Measurements from ENCODE around the gene IFITM1. TPM values are rescaled to one million over a fixed set of nuclear protein-coding genes. Genes with fewer than 3 reads are reported as not detected.
"Not testable (repeated sequence)": the region's sequence is repeated elsewhere in the genome, so short reads cannot be mapped to it uniquely, and the experiment has no call there.

Gene IFITM1
- total and polyA plus RNA-seq, 2 experiments from 2014 or later, result 68.9 to 74.3 TPM

DNA sequence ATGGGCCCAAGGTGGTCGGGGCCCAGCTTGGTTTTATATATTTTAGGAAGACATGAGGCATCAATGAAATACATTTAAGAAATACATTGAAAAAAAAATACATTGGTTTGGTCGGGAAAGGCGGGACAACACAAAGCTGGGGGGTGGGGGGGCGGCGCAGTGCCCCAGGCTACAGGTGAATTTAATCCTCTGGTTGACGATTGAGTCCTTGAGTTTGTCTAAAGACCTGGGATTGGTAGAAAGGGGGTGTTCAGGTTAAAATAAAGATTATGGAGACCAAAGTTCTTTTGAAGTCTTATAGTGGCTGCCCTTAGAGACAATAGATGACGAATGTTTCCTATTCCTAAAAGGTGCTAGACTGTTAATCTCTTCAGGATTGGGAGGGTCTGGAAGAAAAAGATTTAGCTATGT, 3.1 kb downstream of the IFITM1 start:
- Histone ChIP-seq H3K27me3 (peaks cover 22% of the 10 kb centered on the region), H3K4me3 (no peak overlapping the region), H3K36me3 (no peaks in the 10 kb centered on the region), H3K4me1 (ENCODE audit: low read depth) (peaks cover 19% of the 10 kb centered on the region), H3K9me3 (ENCODE audit: low read depth) (no peaks in the 10 kb centered on the region), H3K27ac (no peak overlapping the region)
- TF ChIP-seq, protein P1, sequence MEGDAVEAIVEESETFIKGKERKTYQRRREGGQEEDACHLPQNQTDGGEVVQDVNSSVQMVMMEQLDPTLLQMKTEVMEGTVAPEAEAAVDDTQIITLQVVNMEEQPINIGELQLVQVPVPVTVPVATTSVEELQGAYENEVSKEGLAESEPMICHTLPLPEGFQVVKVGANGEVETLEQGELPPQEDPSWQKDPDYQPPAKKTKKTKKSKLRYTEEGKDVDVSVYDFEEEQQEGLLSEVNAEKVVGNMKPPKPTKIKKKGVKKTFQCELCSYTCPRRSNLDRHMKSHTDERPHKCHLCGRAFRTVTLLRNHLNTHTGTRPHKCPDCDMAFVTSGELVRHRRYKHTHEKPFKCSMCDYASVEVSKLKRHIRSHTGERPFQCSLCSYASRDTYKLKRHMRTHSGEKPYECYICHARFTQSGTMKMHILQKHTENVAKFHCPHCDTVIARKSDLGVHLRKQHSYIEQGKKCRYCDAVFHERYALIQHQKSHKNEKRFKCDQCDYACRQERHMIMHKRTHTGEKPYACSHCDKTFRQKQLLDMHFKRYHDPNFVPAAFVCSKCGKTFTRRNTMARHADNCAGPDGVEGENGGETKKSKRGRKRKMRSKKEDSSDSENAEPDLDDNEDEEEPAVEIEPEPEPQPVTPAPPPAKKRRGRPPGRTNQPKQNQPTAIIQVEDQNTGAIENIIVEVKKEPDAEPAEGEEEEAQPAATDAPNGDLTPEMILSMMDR (IDR thresholded peaks at IDR 0.05; ENCODE audit: low read depth, low read length), result no peak
- no peak for DNase-seq (ENCODE audit: low read depth in 1 of 2, low spot score in 1 of 2)

DNA sequence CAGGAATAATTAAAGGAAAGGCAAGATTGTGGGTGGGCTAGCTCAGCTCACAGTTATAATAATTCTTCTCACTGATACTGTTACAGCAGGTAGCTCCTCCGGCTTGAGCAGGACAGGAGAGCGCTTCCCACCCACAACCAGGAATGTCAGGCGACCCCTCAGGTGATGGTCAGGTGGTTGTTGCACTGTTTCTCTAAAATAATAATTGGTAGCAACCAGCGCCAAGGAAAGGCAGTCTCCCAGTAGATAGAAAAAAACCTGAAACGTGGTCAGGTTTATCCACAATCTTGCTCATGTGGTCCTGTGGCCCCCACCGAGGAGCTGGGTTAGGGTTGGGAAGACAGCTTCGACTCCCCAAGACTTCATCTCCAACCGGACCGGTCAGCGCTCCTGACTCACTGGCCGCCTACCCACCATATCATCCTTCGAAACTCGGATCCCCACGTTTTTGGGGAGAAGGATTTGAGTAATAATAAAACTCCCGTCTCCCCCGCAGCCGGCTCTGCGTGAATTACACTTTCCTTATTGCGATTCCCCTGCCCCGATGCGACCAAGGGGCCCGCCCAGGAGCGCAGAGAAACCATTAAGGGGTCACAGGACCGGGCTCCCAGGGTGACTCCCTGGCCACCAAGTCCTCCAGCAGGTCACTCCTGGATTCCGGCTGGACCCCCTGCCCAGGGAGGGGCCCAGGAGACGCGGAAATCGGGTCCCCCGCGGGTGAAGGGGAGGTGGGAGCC, 4.0 kb downstream of the IFITM1 start:
- Histone ChIP-seq H3K4me3 (peak overlapping the region; percentile 20), H3K4me1 (ENCODE audit: low read depth) (peaks cover 17% of the 10 kb centered on the region), H3K27me3 (peaks cover 22% of the 10 kb centered on the region)
- H3K27ac ChIP-seq; DNase-seq (ENCODE audit: low read depth in 1 of 2, low spot score in 1 of 2); H3K36me3 ChIP-seq; H3K9me3 ChIP-seq (ENCODE audit: low read depth): not testable (repeated sequence)

DNA sequence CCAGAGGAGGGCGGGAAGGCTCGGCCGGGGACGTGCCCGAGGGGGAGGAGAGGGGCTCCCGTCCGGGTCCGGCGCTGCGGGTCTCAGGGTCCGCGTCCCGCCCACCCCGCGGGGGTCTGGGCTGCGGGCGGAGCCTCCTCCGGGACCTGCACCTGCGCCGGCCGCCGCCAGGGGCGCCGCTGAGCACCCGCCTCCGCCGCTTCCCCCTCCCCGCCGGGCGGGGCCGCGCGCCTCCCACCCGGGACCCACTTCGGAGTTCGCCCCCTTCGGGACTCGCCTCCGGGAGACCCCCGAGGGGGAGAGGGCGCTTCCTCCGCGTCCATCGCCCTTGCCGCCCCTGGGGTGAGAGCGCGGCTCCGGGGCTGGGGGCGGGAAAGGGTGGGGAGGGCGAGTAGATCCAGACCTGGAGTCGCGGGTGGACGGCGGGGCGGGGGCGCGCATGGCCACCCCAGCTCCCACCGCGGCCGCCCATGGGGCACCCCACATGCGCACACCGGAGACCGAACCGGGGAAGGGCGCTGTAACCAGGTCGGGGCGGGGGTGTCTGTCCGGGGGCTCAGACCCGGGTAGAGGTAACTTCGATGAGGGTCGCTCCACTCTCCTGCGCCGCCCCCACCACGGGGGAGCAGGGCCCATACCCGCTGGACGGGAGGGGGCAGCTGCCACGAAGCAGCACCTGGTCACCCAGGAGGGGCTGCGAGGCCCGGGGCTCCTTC, 4.7 kb downstream of the IFITM1 start:
- peak overlapping the region; percentile 25 for H3K4me3 ChIP-seq

DNA sequence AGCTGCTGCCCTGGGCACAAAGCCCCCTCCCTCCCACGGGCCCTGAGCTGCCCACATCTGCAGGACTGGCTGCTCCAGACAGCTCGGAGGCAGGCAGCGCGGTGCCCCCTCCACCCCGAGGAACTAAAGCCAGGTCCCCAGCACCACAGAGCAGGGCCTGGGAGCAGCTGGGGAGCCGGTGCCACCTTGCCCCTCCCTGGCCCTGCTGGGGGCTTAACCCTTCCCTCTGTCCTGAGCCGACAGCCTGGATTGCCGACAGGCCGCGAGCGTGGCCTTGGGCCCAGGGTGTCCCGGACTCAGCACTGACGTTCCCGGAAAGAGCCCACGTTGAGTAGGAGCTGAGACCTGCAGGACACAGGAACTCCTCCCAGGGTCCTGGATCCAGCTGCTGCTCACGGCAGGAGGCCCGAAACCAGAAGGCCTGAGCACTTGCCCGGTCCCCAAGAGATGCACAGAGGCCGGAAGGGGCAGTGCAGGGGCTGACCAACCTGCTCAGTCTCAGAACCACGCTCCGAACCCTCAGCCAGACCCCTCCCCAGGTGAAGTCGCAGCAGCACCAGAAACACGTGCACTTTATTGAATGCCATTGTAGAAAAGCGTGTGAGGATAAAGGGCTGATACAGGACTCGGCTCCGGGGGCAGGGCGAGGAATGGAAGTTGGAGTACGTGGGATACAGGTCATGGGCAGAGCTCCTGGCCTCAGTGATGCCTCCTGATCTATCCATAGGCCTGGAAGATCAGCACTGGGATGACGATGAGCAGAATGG, 5.5 kb downstream of the IFITM1 start:
- not testable (repeated sequence) for H3K27ac ChIP-seq; H3K9me3 ChIP-seq (ENCODE audit: low read depth); DNase-seq (ENCODE audit: low read depth in 1 of 2, low spot score in 1 of 2); H3K4me1 ChIP-seq (ENCODE audit: low read depth); H3K36me3 ChIP-seq
- Histone ChIP-seq H3K4me3 (peak overlapping the region; percentile 25), H3K27me3 (peaks cover 22% of the 10 kb centered on the region)

More for the DNA sequence above, 4.7 kb downstream of the IFITM1 start:
- not testable (repeated sequence) for H3K9me3 ChIP-seq (ENCODE audit: low read depth); DNase-seq (ENCODE audit: low read depth in 1 of 2, low spot score in 1 of 2); H3K27ac ChIP-seq; H3K36me3 ChIP-seq
- Histone ChIP-seq H3K4me1 (ENCODE audit: low read depth) (peaks cover 10% of the 10 kb centered on the region), H3K27me3 (peaks cover 22% of the 10 kb centered on the region)

DNA sequence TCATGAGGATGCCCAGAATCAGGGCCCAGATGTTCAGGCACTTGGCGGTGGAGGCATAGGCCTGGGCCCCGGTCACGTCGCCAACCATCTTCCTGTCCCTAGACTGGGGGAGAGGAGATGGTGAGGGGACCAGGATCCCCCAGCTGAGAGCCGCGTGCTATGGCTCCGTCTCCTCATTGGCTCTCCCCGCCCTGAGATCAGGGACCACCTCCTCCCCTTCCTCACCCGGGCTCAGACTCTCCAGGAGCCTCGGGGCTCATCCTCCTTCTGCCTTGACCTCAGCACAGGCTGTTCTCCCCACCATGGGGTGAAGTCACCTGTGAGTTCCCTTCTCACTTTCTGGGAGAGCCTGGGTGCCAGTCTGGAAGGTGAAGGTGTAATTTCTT, 6.0 kb downstream of the IFITM1 start:
- H3K36me3 ChIP-seq; DNase-seq (ENCODE audit: low read depth in 1 of 2, low spot score in 1 of 2); H3K9me3 ChIP-seq (ENCODE audit: low read depth): not testable (repeated sequence)
- Histone ChIP-seq H3K27me3 (peaks cover 22% of the 10 kb centered on the region), H3K27ac (peak overlapping the region; percentile 86), H3K4me3 (peak overlapping the region; percentile 38), H3K4me1 (ENCODE audit: low read depth) (peaks cover 12% of the 10 kb centered on the region)

DNA sequence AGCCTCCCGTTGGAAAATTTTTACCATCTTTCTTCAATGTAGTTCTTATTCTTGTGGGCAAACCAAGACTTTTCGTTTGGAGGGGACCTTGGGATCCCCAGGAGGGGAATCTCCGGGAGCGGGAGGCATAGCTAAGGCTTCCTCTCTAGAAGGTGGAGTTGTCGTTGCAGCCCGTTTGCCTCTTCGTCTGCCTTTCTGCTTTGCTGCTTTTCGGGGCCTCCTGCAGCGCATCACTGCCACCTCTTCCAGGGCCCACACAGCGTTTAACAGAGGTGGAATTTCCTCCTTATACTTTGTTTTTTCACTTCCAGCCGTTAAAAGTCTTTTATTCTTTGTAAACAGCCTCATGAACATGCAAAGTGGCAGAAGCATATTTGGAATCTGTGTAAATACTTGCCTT, 10.3 kb downstream of the IFITM1 start:
- no peaks in the 10 kb centered on the region for H3K27me3 ChIP-seq
- no peaks in the 10 kb centered on the region for H3K36me3 ChIP-seq
- TF ChIP-seq, protein P1 (IDR thresholded peaks at IDR 0.05; ENCODE audit: low read depth, low read length), result no peak
- H3K4me3 ChIP-seq, result no peak overlapping the region
- no peaks in the 10 kb centered on the region for H3K9me3 ChIP-seq (ENCODE audit: low read depth)
- no peak for DNase-seq (ENCODE audit: low read depth in 1 of 2, low spot score in 1 of 2)
- peak overlapping the region; percentile 79 for H3K27ac ChIP-seq
- peaks cover 22% of the 10 kb centered on the region for H3K4me1 ChIP-seq (ENCODE audit: low read depth)

DNA sequence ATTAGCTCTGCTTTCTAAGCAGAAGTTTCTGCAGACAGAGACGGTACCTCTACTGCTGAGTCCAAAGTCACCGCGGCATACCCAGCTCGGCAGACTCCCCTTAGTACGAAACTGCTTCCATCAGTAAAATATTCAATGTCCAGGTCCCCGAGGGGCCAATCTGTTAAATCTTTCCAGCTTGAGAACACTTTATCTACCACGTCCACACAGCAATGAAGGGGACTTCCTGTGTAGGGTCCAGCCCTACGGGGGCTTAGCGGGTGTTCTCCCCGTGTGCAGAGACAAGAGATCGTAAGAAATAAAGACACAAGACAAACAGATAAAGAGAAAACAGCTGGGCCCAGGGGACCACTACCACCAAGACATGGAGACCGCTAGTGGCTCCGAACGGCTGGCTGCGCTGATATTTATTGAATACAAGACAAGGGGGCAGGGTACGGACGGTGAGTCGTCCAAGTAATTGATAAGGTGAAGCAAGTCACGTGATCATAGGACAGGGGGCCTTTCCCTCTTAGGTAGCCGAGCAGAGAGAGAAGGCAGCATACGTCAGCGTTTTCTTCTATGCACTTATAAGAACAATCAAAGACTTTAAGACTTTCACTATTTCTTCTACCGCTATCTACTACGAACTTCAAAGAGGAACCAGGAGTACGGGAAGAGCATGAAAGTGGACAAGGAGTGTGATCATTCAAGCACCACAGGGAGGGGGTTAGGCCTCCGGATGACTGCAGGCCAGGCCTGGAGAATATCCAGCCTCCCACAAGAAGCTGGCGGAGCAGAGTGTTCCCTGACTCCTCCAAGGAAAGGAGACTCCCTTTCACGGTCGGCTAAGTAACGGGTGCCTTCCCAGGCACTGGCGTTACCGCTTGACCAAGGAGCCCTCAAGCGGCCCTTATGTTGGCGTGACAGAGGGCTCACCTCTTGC, 11.0 kb downstream of the IFITM1 start:
- H3K27me3 ChIP-seq; H3K36me3 ChIP-seq; H3K4me3 ChIP-seq; H3K9me3 ChIP-seq (ENCODE audit: low read depth); DNase-seq (ENCODE audit: low read depth in 1 of 2, low spot score in 1 of 2): not testable (repeated sequence)
- H3K27ac ChIP-seq, result peak overlapping the region; percentile 79
- peaks cover 22% of the 10 kb centered on the region for H3K4me1 ChIP-seq (ENCODE audit: low read depth)
